GM21825 (cell line): Measurements from ENCODE around the gene ZNF436.
"Not testable (repeated sequence)": the region's sequence is repeated elsewhere in the genome, so short reads cannot be mapped to it uniquely, and the experiment has no call there.

ENCODE experiments used
- ATAC-seq: cut with Tn5 transposase; IDR thresholded peaks from one replicate; pipeline ENCODE4 v1.9.1; 2021; ENCODE audit warnings: mild to moderate bottlenecking, moderate library complexity; ENCODE audit not compliant: unreplicated experiment

ZNF436 gene

GRCh38 chr1:23330846-23331245, 38.8 kb downstream of the ZNF436 start:
- no peak for ATAC-seq

- no peak for ATAC-seq
These were observed 44.2 kb downstream of the ZNF436 start for GRCh38 chr1:23325393-23325792.

GRCh38 chr1:23322770-23323169, 46.9 kb downstream of the ZNF436 start:
- ATAC-seq, result no peak

GRCh38 chr1:23310280-23310679, 59.4 kb downstream of the ZNF436 start:
- ATAC-seq, result not testable (repeated sequence)
